Measurements from ENCODE around the gene CYP39A1.

Gene CYP39A1

DNA sequence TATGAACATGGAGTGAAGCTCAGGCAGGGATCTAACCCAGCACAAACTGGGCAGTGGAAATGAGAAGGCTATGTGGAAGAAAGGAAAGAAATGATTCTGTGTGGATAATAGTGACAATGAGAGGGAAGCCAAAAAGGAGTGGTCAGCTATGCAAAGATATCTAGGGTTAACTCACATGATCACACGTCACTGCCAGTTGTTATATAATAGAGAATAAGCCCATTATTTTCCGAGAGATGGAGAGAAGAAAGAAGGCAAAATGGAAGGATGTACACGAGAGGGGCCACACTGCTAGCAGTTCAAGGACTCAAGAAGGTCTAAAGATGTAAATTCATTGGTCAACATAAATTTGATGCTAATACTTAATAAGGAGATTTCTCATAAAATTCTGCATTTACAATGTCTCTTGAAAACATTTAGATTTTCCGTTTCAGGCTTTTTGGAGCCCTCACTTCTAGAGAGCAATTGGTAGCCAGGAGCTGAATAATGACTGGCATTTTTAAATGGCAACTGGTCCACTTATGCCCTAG, 142.6 kb downstream of the CYP39A1 start:
- DNase-seq: no peak

DNA sequence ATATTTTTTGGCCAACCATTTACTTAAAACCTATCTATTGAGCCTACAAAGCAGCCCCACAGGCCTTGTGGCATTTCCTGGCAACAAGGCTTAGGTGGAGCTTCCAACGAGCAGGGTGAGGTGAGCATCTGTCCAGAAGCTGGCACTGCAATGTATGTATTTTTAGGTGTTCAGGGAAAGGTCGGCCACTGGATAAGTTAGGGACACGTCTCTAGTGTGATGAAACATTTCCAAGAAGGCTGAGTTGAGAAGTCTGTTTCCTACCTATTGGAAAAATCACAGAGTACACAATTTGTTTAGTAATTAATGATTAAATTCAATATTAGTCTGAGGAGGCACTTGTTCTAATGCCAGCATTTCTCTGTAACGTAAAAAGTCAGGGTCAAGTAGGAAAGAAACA, 143.6 kb downstream of the CYP39A1 start:
- DNase-seq: no peak

DNA sequence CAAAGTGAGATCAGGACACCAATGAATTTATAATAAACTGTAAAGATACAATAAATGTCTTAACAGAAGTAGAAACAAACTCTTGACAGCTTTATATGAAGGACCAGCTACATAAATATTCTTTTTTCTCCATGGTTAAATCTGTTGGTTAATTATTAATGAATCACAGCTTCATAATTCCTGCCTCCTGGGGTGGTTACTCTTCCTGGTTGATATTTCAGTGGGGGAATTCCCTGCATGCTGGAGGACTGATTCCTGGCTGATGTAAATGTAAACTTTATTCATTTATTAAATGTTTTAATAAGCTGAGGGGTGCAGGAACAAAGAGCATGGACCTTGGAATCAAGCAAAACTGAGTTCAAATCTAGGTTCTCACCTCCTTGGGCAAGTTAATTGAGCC, 145.2 kb downstream of the CYP39A1 start:
- DNase-seq: no peak

GRCh38 chr6:46505693-46506512, 146.7 kb downstream of the CYP39A1 start:
- no peak for DNase-seq

- DNase-seq: no peak
Observed at GRCh38 chr6:46504242-46504641, 148.4 kb downstream of the CYP39A1 start.

GRCh38 chr6:46502486-46503119, 150.0 kb downstream of the CYP39A1 start:
- DNase-seq: no peak

GRCh38 chr6:46501136-46502089, 151.2 kb downstream of the CYP39A1 start:
- DNase-seq: no peak

GRCh38 chr6:46500382-46500781, 152.2 kb downstream of the CYP39A1 start:
- DNase-seq: no peak
